Measurements from ENCODE around the gene HS6ST1. TPM values are rescaled to one million over a fixed set of nuclear protein-coding genes. Genes with fewer than 3 reads are reported as not detected.

The HS6ST1 gene
- total and polyA plus RNA-seq, 7 donors, result 12.0 to 27.4 (median 17.1) TPM

Small RNA genes within 50 kb of the gene (small RNA-seq; reads per million reads assigned to genes)
- gene RF00019, result 0 reads per million in 3 donors

Other genes starting within 250 kb of the HS6ST1 start
- 10 to 100 TPM; 19.8 to 47.9 (median 28.2) TPM for gene UGGT1, start 227.7 kb downstream of the HS6ST1 start, total RNA-seq
- 10 to 100 TPM in 1 of 3 donors, 1 to 10 TPM in 2; 1.8 to 21.5 (median 4.2) TPM for gene UGGT1, start 227.7 kb downstream of the HS6ST1 start, polyA plus RNA-seq